Measurements from ENCODE around the gene BTD.

BTD gene

DNA sequence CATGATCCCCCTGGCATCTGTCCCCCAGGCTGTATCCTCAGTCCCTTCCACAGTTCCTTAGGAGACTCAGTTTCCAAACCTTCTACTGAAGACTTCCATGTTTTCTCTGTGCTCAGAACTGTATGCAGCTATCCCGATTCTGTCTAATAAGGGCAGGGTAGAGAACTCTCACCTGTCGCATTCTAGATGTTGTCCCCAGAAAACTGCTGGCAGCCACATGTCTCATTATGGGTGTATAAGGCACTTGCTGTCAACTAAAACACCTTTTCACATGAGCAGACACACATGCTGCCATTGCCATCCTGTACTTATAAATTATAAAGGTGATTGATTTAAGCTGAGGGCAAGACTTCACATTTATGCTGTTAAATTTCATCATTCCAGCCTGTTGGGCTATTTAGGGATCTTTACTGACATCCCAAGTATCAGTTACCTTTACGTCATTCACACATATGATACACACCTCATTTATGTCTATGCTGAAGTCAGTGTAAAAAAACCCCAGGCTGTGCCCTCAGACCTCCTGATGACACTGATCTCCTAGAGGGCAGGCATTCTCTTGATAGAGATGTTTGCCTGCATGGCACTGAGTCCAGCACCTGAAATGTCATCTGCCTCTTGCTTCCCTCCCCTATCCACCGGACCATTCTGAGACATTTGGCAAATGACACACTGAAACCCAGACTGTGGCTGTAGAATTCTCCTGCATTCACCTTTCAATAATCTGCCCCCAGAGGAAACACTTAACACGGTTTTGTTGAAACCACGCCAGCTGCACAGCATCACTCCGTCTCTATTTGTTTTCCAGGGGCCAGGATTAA is 35.8 kb downstream of the BTD start:
- DNase-seq: peak; percentile 72

DNA sequence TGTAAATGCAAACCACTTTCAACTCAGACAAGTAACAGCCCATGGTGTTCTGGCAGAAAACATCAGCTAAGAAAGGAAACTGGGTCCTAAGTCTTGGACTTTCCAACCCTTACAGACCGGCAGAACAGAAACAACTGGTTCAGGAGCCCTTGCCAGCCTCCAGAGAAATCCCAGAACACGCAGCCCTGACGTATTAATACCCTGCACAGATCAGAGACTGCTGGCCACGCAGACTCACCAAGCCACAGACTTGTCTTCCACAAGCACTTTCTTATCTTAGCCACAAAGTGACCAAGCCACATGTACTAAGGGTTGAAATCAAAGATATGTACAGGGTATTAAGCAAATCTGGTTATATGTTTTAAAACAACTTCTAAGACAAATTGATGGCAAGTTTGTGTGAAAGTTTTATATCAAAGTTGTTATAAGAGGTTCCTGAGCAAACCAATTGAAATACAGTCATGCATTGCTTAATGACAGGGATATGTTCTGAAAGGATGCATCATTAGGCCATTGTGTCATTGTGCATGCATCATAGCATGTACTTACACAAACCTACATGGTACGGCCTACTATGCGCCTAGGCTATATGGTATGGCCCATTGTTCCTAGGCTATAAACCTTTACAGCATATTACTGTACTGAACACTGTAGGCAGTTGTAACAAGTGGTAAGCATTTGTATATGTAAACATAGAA is 36.8 kb downstream of the BTD start:
- no peak for DNase-seq

DNA sequence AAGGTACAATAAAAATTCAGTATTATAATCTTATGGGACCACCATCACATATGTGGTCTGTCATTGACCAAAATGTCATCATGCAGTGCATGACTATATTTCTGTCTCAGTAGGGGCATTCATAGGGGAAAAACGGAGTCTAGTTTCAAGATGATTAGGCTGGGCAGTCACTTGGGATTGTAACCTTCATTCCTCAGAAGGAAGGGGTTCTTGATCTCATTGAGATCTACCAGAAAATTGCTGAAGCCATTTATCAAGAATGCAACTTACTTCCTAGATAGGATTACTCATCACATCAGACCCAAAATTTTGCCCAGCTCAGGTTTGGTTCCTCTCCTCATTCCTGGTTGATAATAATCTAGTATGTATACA is 37.3 kb downstream of the BTD start:
- DNase-seq: no peak

DNA sequence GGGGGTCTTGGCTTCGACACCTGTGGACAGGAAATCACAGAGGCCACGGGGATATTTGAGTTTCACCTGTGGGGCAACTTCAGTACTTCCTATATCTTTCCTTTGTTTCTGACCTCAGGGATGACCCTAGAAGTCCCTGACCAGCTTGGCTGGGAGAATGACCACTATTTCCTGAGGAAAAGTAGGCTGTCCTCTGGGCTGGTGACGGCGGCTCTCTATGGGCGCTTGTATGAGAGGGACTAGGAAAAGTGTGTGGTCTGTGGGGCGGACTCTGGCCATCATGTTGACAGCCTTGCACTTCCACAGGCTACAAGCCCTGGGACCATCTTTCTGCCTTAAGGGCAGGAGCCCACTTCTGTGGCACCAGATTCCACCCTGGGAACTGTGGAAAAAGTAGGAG is 43.7 kb downstream of the BTD start:
- DNase-seq: no peak

DNA sequence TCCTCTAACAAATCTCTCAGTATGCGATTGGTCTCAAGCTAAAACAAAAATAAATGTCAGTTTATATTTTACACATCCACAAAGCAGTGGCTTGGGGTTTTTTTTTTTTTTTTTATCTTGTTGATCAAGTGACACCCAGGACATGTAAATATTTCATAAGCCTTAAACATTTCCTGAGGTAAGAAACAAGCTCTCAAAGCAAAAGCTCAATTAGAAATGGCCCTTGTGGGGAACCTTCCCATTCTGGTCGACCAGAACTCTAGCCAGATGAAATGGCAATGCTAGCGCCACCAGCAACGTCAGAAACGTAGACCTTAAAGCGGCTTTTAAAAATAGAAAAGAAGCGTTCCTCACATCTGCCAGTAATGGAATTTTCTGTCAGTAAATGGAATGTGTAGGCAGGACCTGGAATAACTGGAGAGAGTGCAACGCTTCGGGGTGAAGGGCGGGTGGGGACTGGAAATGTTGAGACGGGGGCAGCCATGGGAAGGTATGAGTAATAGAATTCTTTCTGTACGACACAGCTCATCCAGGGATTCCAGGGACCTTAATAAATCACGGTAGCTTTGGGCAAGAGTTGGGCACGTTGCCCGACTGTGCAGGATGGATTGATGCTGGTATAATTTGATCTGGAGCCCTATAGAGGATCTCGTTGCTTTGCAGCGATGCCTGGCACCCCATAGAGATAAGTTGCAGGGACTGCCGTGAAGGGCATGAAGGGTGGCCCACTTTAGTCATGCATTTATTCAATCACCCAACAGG is 44.4 kb downstream of the BTD start:
- DNase-seq: peak; percentile 77

DNA sequence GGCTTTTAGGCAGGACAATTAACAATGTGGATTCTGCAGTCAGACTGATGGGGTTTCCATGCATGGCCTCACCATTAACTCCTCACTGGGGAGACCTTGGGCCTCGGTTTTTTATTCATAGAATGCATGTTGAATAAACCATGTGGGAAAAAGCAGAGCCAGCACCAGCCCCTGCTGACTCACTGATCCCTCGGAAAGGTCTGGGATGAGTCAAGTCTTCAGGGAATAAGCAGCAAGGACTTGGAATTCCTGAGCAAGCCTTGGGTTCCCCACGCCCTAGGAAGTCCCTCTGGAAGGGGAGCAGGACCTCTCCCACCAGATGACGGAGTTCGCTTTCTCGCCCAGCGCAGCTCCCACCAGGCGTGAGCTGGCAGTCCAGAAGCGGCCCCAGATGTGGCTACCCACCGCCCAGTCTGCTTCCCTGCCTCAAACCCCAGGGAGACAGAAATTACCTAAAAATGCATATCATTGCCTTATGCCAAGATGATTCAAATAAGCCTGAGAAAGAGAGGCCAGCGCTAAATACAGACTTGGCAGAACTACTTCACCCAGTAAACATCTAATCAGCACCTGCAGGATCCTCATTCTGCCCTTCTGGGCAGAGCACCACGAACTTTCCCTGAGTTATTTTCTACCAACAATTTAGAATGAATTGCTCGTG is 45.4 kb downstream of the BTD start:
- DNase-seq: no peak

DNA sequence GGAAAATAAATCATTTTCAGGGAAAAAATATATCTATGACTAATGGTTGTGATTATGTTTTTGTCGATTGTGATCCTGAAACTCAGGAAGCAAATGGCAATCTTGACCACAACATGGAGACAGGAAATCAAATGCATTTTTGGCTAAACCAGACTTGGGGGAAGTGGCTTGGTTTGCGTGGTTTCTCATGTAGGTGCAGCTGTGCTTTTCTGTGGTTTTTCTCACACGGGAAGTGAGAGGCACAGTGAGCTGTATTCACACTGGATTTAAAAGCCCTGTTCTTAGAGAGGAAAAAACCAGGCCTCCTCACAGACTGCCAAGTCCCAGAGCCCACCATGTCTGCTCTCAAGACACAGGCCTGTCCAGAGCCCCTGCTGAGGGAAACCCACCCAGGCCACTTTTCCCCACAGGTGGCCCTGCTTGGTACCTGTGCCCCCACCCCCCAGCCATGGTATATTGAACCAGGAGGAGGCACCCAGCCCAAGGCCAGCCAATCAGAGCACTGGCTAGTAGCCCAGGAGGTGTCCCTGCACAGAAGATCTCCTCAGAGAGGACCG is 46.1 kb downstream of the BTD start:
- DNase-seq: no peak

DNA sequence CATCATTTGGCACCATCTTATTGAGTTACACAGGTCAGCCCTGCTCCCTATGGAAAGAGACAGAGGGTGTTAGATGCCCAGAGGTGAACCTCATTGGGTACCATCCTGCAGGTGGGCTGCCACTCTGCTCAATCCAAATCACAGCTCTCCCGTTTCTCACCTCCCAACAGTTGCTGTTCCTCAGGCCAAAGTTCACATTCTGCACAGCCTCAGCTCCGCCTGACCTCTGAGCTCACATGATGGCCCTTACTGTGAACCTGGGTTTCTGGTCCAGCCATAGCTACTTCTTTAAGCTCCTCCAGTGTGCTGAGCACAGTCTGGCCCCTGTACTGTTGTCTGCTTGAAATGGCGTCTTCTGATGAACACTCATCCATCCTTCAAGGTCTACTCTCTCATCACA is 47.8 kb downstream of the BTD start:
- DNase-seq: no peak

DNA sequence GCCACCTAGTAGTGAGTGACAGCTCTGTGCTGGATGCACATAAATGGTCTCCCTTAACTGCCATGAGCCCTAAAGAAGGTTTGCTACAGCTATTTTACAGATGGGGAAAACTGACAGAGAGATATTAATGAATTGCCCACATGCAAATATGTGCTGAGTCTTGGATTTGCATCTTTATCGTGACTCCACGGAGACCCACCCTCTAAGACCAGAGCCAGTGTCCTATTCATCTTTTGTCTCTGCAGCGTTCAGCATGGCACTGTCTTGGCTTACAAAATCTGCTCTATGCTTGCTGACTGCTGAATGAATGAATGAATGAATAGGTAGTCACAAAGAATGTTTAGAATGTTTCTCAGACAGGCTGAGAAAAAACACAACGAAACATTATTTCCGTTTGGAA is 48.3 kb downstream of the BTD start:
- DNase-seq: no peak

DNA sequence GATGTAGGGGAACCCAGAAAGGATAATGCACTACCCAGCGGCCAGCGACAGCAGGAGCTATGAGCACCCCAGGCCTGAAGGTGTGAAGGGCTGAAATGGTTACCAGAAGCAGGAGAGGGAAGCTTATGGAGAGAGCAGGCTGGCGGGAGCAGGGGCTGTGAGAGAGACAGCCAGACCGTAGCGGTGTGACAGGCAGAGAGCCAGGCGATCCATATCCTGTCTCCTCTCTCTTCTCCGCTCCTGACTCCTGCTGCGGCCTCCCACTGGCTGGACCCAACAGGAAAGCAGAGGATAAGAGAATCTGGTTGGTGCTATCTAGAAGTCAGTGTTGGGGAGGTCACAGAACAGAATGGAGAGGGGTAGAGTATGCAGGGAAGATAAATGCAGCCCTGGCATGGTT is 49.9 kb downstream of the BTD start:
- peak; percentile 6 for DNase-seq

DNA sequence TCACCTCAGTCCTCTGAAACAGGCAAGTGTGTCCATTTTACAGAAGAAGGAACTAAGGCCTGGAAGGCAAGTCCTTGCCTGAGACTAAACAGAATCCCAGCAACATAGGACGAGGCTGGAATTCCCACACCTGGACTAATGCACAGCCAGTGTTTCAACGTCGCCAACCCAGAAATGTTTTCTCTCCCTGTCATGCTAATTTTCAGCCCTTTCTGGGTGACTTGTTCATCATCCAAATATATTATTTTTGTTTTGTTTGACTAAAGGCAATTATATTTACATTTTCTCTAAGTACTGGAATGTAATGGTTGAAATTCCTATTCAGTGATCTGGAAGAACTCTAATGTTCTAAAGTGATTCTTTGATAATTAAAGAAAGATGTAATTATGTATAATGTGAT is 51.8 kb downstream of the BTD start:
- no peak for DNase-seq

DNA sequence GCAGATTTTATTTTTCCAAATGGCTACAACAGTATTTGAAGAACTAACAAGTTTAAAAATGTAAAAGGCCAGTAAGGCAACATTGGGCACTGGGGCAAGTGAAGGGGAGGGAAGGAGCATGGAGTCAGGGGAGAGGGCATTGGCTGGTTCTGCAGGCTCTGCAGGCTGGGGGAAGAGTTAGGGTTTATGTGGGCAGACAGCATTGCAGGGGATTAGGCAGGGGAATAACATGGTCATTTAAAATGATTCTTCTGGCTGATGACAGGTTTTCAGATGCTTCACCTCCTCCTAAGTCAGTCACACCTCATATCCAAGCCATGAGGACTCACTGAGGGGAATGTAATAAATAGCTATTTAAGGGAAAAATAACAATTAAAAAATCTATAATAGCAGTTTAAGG is 52.6 kb downstream of the BTD start:
- no peak for DNase-seq

DNA sequence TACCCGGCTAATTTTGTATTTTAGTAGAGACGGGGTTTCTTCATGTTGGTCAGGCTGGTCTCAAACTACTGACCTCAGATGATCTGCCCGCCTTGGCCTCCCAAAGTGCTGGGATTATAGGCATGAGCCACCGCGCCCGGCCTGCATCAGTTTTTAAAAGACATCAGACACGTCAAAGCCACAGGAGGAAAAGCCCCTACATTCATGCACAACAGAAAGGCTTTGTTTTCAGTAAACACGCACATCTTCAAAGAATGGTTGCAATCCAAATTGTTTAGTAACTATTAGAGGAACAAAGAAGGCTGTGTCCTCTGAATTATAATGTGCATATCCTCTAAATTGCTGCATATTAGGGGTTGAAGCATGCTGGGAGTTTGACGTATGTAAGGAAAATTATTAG is 53.3 kb downstream of the BTD start:
- no peak for DNase-seq

DNA sequence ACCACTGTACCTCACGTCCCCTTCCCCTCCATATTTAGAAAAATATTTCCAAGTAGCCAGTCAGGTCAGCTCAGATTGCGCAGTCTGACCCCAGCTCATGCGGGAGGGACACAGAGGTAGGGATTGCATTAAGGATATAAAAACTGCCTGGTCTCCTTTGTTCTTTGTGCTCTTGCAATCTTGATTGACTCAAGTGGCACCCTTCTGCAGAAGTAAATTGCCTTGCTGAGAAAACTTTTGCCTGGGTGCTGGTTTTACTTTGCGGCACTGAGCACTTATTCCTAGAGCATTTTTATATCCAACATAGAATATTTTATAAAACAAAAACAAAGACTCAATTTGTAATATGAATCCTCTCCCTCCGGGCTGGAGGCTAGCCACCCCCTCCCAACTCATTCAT is 54.8 kb downstream of the BTD start:
- DNase-seq: no peak

DNA sequence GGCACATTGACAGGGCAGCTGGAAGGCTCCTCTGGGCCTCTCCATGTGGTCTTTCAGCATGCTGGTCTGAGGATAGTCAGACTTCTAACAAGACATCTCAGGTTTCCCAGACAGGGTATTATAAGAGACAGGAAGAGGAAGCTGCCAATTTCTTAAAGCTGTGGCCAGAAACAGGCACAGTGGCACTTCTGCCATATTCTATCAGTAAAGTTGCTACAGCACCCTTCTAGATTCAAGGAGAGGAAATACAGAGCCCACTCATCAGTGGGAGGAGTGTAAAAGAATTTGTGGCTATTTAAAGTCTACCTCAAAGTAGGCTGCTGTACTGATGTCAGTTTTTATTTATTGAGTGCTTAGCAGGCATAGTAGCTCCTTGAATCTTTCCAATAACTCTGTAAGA is 55.5 kb downstream of the BTD start:
- DNase-seq: no peak

DNA sequence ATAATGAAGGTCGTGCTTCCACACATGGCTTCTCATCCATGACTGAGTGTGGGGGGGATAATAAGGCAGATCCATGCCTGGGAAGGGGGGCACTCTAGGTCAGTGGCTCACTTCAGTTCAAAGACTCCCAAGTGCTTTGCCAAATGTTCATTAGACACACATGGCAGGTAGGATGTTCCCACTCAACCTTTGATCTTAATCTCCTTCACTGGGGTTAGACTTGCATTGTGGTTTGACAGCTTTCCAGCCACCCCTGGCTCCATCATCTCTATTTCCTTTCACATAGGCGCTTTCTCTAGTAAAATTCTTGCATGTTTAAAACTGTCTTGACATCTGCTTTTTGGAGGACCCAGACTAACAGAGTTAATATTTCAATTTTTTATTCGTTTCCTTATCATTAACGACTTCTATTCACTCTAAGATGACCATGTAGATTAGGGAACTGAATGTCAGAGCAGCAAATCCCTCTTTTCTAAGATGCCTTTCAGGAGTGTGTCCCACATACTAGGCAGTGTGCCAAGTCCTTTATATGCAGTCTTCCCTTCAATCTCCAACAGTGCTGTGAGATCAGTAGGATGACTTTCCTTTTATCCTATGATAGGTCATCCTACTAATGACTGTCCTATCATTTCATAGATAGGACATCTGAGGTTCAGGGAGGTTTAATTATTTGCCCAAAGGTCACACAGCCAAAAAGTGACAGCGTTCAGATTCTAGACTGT is 57.9 kb downstream of the BTD start:
- DNase-seq: peak; percentile 7

DNA sequence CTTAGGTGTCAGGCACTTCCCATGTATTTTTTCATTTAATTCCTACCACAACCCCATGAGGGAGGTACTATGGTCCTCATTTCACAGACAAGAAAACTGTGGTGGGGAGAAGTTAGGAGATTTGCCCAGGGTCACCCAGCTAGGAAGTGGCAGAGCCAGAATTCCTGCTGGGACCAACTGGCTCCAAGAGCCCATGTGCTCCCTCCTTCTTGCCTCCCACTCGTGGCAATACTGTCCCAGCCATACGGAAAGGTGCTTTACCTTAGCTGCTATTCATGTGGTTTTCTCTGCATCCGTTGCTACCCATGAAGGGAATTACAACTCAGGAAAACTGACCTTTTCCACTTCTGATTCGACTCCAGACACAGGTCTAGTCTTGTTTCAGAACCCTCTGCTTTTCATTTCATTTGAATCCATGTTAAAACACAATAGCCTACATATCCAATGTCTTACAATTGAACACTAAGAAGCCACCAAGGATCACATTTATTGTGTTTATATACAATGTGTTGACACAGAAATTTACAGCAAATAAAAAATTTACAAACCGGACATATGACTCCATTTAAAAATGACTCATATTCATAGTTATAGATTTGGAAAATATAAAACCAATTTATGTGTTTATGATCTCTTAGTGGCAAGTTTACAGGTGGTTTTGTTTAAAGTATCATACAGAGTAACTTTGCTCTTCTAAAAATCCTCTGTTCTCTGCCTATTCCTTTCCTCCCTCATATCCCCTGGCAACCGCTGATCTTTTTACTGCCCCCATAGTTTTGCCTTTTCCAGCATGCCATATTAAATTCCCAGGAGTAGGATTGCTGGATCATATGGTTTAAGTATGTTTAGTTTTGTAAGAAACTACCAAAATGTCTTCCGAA is 58.8 kb downstream of the BTD start:
- no peak for DNase-seq

DNA sequence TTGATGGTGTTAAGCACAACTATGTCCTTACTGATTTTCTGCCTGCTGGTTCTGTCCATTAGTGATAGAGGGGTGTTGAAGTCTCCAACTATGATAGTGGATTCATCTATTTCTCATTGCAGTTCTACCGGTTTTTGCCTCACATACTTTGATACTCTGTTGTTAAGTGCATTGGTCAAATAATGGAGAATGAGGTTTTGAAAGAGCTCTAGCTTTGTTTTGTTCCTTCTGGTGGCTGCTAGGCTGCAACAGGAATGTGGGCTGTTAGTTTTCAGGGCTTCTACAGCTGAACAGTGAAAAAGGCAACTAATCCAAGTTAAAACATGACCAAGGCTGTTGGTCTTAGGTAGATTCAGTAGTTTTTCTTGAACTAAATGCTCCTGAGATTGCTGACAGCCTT is 62.6 kb downstream of the BTD start:
- no peak for DNase-seq

DNA sequence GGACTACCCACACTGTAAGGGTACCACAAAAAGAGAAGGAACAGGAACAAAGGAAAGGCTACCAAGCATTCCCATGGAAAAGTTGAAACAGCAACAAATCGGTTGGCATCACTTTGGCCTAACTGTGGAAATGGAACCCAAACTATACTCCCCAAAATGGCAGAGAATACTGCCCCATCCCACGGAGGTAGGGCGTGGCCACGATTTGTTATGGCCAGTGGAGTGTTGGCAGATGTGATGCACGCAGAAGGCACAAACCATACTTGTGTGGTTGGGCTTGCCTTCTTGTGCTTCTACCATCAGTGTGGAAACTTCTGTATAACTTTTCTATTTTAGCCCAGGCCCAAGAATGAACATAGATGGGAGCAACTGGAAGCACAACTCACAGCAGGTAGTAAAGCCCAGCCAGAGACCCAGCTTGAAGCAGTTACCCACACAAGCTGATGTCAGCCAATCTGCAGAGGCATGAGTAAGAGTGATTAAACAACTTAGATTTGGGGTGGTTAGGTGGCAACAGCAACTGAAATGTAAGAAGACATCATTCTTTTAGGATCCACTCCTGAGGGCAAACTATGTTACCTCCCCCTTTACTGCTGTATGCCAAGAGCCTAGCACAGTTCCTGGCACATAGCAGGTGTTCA is 64.1 kb downstream of the BTD start:
- no peak for DNase-seq

DNA sequence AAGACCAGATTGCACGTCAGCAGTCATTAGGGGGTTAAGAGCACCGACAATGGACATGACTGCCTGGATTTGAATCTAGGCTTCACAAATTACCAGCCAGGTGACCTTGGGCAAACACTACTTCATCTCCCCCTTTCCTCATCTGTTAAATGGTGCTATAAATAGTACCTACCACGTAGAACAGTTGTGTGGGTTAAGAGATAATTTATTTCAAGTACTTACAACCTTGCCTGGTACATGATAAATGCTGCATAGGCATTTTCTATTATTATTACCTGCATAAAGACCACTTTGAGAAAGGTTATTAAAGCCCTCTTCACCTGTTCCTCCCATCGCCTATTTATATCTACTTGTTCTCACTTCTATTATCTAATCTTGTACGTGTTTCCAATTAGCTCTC is 64.7 kb downstream of the BTD start:
- DNase-seq: no peak

DNA sequence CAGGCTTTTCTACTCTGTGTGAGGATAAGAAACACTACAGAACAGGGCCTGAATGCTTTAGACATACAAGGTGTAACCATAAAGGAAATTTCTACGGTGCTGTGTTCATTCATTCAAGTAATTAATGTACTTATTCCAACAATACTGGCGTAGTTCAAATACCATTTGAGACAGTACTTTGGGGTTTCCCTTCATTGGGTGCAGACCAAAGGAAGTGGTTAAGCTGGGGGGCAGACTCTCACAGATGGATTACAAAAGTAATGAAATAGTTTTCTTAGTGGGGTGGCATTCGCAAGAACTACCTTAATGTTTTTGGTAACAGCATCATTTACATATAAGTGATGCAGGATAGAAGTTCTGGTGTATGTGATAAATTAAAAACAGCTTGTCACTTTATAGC is 65.9 kb downstream of the BTD start:
- no peak for DNase-seq

Measured in NCI-H69 (cell line).